Measurements from ENCODE around the gene DNAAF8.

The DNAAF8 gene

DNA sequence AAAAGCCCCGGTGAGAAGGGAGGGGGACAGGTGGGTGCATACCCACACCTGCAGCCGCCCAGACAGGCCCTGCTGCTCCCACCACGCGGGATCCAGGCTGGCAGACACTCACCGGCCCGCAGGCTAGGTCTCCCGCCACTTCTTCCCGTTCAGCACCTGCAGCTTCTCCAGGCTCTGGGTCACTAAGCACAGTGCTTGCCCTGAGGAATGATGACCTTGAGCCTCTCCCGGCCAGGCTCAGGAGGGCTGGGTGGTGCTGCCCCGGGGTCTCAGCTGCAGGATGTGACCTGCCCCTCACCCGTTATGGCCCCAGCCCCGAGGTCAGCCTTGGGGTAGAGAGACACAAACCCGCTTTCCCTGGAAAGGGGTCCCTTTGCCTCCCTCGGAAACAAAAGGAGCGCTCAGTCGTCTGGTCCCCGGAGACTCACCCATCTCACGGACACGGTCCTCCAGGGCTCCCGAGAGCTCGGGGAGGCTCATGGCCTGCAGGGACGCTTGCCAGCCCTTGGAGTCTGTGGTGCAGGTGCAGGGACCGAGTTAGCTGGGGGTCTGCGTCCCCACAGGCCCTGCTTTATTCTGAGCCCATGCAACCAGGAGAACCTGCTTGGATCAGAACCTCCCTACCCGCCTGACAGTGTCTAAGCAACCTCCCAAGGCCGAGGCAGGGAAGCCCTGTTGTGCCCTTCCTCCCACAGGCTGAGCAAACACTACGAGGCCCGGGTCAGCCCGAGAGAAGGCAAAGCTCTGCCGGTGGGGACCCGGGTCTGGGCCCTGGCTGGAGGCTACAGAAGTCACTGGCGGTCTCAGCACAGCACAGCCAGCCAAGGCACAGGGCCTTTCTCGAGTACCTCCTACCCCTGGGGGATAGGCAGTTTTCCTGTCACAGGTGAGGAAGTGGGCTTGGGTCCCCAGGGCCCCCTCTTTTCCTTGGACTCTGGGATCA lies 37.2 kb upstream of the DNAAF8 start:
- H3K4me3 ChIP-seq (ENCODE audit: low read length) = no peak overlapping the region
- H3K79me2 ChIP-seq (ENCODE audit: low read length) = peaks cover 25% of the 10 kb centered on the region
- H3K9ac ChIP-seq (ENCODE audit: low read length) = no peak overlapping the region
- H2AFZ ChIP-seq (ENCODE audit: low read length) = no peak overlapping the region
- H3K4me1 ChIP-seq (ENCODE audit: low read length) = peaks cover 7% of the 10 kb centered on the region; the same call in 1 of the 2 replicates
- no peaks in the 10 kb centered on the region for H3K36me3 ChIP-seq (replicated peaks; ENCODE audit: insufficient read depth, low read length)
- no peak for DNase-seq
- H4K20me1 ChIP-seq (ENCODE audit: insufficient read depth, low read length) = no peaks in the 10 kb centered on the region
- no peaks in the 10 kb centered on the region for H3K9me3 ChIP-seq (replicated peaks; ENCODE audit: insufficient read depth, low read length)
- no peak overlapping the region for H3K27ac ChIP-seq (ENCODE audit: low read length)
- TF ChIP-seq, protein P1, sequence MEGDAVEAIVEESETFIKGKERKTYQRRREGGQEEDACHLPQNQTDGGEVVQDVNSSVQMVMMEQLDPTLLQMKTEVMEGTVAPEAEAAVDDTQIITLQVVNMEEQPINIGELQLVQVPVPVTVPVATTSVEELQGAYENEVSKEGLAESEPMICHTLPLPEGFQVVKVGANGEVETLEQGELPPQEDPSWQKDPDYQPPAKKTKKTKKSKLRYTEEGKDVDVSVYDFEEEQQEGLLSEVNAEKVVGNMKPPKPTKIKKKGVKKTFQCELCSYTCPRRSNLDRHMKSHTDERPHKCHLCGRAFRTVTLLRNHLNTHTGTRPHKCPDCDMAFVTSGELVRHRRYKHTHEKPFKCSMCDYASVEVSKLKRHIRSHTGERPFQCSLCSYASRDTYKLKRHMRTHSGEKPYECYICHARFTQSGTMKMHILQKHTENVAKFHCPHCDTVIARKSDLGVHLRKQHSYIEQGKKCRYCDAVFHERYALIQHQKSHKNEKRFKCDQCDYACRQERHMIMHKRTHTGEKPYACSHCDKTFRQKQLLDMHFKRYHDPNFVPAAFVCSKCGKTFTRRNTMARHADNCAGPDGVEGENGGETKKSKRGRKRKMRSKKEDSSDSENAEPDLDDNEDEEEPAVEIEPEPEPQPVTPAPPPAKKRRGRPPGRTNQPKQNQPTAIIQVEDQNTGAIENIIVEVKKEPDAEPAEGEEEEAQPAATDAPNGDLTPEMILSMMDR (IDR thresholded peaks at IDR 0.05; ENCODE audit: low read length) = no peak
- TF ChIP-seq EZH2 (optimal IDR thresholded peaks at IDR 0.05; ENCODE audit: low read depth, low read length) (no peak), EZH2phosphoT487 (IDR thresholded peaks at IDR 0.05; ENCODE audit: low read length) (no peak)
- H3F3A ChIP-seq (ENCODE audit: insufficient read depth, low read length) = no peaks in the 10 kb centered on the region
- no peaks in the 10 kb centered on the region for H3K27me3 ChIP-seq (replicated peaks; ENCODE audit: insufficient read depth, low read length)
- no peaks in the 10 kb centered on the region for H3K9me2 ChIP-seq (replicated peaks; ENCODE audit: insufficient read depth, low read length)
- no peak overlapping the region for H3K4me2 ChIP-seq (ENCODE audit: low read depth, low read length)

DNA sequence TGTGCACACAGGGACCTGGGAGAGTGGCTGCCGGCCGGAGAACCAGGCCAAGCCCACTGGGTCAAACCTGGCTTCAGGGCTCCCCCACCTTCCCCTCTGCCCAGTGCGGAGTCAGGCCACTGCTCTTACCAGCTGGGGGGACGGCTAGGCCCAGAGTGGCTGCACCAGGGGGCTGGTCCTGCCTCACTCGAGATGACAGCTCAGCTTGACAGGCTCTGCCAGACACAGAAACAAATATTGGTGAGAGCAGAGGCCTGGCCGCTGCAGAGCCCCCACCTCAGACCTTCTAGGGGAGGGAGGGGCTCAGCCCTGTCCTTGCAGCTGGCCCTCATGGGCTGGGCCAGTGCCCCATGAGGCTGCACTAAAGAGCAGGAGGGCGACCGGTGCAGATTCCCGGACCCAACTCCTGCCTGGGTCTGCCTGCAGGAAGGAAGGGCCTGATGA lies 36.5 kb upstream of the DNAAF8 start:
- H3K79me2 ChIP-seq (ENCODE audit: low read length) = peaks cover 25% of the 10 kb centered on the region
- H3K36me3 ChIP-seq (replicated peaks; ENCODE audit: insufficient read depth, low read length) = no peaks in the 10 kb centered on the region
- H3F3A ChIP-seq (ENCODE audit: insufficient read depth, low read length) = no peaks in the 10 kb centered on the region
- no peak overlapping the region for H3K27ac ChIP-seq (ENCODE audit: low read length)
- H3K27me3 ChIP-seq (replicated peaks; ENCODE audit: insufficient read depth, low read length) = no peaks in the 10 kb centered on the region
- H2AFZ ChIP-seq (ENCODE audit: low read length) = no peak overlapping the region
- no peak overlapping the region for H3K4me2 ChIP-seq (ENCODE audit: low read depth, low read length)
- H3K4me3 ChIP-seq (ENCODE audit: low read length) = no peak overlapping the region
- TF ChIP-seq, protein P1 (IDR thresholded peaks at IDR 0.05; ENCODE audit: low read length) = no peak
- TF ChIP-seq EZH2phosphoT487 (IDR thresholded peaks at IDR 0.05; ENCODE audit: low read length) (no peak), EZH2 (optimal IDR thresholded peaks at IDR 0.05; ENCODE audit: low read depth, low read length) (no peak)
- no peak for DNase-seq
- no peaks in the 10 kb centered on the region for H4K20me1 ChIP-seq (ENCODE audit: insufficient read depth, low read length)
- H3K9me2 ChIP-seq (replicated peaks; ENCODE audit: insufficient read depth, low read length) = no peaks in the 10 kb centered on the region
- H3K4me1 ChIP-seq (ENCODE audit: low read length) = peaks cover under 1% of the 10 kb centered on the region; the same call in 1 of the 2 replicates
- no peak overlapping the region for H3K9ac ChIP-seq (ENCODE audit: low read length)
- no peaks in the 10 kb centered on the region for H3K9me3 ChIP-seq (replicated peaks; ENCODE audit: insufficient read depth, low read length)

DNA sequence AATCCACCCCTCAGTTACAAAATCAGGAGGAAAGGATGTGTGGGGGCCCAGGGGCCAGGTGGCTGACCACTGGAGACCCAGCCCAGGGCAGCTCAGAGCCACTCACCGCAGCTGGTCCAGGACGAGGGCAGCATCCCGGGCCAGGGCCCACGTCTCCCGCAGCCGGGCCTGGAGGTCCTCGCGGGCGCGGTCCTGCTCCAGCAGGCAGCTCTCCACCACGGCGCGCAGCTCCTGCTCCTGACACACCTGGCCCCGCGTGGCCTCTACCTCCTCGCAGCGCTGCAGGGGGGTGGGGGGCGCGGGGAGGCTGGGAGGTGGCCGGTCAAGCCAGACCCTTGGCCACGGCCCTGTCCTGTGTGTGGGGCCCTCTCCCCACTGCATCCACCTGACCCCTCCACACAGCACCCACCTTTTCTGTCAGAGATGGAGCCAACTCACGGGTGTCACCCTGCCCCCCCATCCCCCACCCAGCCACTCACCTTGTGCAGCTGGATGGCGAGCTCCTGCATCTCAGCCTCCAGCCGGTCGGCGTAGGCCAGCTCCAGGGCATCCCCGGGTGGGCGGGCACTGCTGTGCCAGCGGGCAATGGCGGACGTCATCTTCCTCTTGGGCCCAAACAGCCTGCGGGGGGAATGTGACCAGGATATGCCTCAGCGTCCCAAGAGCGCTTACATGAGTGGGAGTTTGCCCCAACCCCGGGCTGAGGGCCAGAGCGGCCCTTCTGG lies 35.9 kb upstream of the DNAAF8 start:
- Histone ChIP-seq H3K4me3 (ENCODE audit: low read length) (no peak overlapping the region), H3K4me2 (ENCODE audit: low read depth, low read length) (no peak overlapping the region), H3K9me2 (replicated peaks; ENCODE audit: insufficient read depth, low read length) (no peaks in the 10 kb centered on the region), H3F3A (ENCODE audit: insufficient read depth, low read length) (no peaks in the 10 kb centered on the region), H2AFZ (ENCODE audit: low read length) (no peak overlapping the region), H3K79me2 (ENCODE audit: low read length) (peaks cover 25% of the 10 kb centered on the region), H3K27ac (ENCODE audit: low read length) (no peak overlapping the region), H3K27me3 (replicated peaks; ENCODE audit: insufficient read depth, low read length) (no peaks in the 10 kb centered on the region), H3K9ac (ENCODE audit: low read length) (no peak overlapping the region), H4K20me1 (ENCODE audit: insufficient read depth, low read length) (no peaks in the 10 kb centered on the region), H3K9me3 (replicated peaks; ENCODE audit: insufficient read depth, low read length) (no peaks in the 10 kb centered on the region), H3K36me3 (replicated peaks; ENCODE audit: insufficient read depth, low read length) (no peaks in the 10 kb centered on the region), H3K4me1 (ENCODE audit: low read length) (no peaks in the 10 kb centered on the region)
- TF ChIP-seq, protein P1 (IDR thresholded peaks at IDR 0.05; ENCODE audit: low read length) = no peak
- TF ChIP-seq EZH2phosphoT487 (IDR thresholded peaks at IDR 0.05; ENCODE audit: low read length) = no peak
- no peak for TF ChIP-seq EZH2 (optimal IDR thresholded peaks at IDR 0.05; ENCODE audit: low read depth, low read length)
- no peak for DNase-seq

Measured in MM.1S (cell line).